Lower leg skin (tissue), 3 donors: Measurements from ENCODE around the gene LRIG1.

ENCODE experiments used
- POLR2A ChIP-seq, 2 donors: fragments of 450-650 bp; IDR thresholded peaks; one replicate each; pipeline ENCODE4 v1.6.1; 2016 to 2017; ENCODE audit warnings: antibody characterized with exemption in 2 of 2, mild to moderate bottlenecking in 1 of 2, moderate library complexity in 1 of 2
- TF ChIP-seq, protein P1 (sequence below), 3 donors: fragments of 450-650 bp; IDR thresholded peaks; one replicate each; pipeline ENCODE4 v1.5.1; 2016; ENCODE audit warnings: antibody characterized with exemption in 3 of 3, mild to moderate bottlenecking in 3 of 3, moderate library complexity in 2 of 3

DNA sequence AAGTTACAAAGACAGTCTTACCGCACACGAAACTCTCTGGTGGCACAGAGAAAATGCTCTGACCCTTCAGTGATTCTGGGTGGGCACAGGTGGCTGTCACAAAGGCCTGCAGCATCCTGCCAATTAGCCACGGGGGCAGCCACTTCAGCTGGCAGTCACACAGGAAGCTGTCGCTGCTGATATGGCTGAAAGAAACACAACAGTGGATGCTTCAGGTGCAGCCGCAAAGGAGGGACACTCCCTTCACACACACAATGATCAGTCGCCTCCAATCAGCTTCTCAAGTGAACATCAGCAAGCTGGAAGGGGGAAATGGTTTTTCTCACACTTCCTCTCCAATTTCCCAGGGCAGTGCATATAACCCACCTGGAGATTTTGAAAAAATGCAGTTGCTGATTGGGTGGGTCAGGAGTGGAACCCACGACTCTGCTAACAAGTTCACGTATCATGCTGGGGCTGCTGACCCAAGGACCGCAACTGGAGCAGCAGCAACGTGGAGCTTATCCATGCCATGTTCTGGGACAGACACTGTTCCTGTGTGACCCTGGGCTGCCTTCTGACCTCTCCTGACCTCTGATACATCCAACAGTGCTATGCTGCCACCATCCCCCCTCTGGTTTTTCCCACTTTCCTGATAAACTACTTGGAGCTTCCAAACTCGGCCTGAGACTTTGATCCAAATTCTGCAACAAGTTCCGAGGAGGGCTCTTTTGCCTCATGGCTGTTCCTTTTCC is 106.6 kb downstream of the LRIG1 start:
- TF ChIP-seq, protein P1, sequence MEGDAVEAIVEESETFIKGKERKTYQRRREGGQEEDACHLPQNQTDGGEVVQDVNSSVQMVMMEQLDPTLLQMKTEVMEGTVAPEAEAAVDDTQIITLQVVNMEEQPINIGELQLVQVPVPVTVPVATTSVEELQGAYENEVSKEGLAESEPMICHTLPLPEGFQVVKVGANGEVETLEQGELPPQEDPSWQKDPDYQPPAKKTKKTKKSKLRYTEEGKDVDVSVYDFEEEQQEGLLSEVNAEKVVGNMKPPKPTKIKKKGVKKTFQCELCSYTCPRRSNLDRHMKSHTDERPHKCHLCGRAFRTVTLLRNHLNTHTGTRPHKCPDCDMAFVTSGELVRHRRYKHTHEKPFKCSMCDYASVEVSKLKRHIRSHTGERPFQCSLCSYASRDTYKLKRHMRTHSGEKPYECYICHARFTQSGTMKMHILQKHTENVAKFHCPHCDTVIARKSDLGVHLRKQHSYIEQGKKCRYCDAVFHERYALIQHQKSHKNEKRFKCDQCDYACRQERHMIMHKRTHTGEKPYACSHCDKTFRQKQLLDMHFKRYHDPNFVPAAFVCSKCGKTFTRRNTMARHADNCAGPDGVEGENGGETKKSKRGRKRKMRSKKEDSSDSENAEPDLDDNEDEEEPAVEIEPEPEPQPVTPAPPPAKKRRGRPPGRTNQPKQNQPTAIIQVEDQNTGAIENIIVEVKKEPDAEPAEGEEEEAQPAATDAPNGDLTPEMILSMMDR (IDR thresholded peaks at IDR 0.05) = no peak
- no peak for TF ChIP-seq POLR2A (IDR thresholded peaks at IDR 0.05)
